ENCODE data around the gene PALLD.

PALLD gene

DNA sequence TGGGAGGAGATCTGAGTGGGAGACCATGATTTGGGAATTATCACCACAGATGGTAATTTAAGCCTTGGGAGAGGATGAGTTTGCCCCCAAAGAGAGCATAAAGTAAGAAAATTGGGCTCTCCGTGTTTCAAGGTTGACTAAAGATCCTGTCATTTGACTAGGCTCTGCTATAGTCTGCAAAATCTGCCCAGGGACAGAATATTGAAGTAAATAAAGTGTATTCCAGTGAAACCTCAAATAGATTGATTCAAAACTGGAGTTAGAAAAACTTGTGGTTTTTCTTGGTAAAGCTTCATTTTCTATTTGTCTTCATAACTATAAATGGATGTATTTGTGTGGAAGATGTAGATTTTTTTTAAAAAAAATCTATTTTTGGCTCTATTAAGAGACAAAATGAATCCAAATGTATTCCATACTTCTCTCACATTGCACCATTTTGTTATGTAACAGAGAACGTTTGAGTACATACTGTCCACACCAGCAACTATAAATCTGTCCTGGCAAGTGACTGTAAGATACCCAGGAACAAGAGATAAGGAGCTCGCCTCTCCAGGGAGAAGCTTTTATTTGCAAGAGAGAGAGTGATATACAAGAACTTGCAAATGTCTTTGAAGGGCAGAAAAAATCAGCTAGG, 343.0 kb downstream of the PALLD start:
- no peak for ATAC-seq (ENCODE audit: low read depth)
- H3K9me3 ChIP-seq (ENCODE audit: severe bottlenecking) = no peaks in the 10 kb centered on the region
- H3K27ac ChIP-seq (ENCODE audit: poor library complexity, severe bottlenecking) = peak overlapping the region; percentile 79

DNA sequence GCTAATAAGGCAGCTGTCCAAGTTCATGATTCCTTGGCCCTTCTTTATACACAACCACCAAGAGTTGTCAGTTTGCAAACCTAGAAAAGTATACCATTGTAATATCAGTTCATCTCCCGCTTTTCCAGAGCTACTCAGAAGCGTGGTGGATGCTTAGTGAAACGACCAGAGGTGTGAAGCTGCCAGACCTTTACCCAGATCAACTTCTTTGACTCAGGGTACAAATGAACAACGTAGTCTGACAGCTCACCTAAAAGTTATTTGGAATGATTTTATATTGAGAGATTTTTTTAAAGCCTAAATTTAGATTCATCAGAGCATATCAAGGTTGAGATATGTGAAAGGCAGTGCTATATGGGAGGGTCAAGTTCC, 343.5 kb downstream of the PALLD start:
- peaks cover 77% of the 10 kb centered on the region for H3K36me3 ChIP-seq (ENCODE audit: low read depth)
- no peak for DNase-seq (ENCODE audit: low spot score)
- peaks cover 59% of the 10 kb centered on the region for H3K4me1 ChIP-seq (ENCODE audit: insufficient read depth, poor library complexity, severe bottlenecking)

More for the DNA sequence above, 343.0 kb downstream of the PALLD start:
- H3K27me3 ChIP-seq (ENCODE audit: insufficient read depth, poor library complexity, severe bottlenecking) = no peaks in the 10 kb centered on the region
- no peak overlapping the region for H3K4me3 ChIP-seq (ENCODE audit: severe bottlenecking)
- peaks cover 64% of the 10 kb centered on the region for H3K4me1 ChIP-seq (ENCODE audit: insufficient read depth, poor library complexity, severe bottlenecking)
- TF ChIP-seq, protein P1, sequence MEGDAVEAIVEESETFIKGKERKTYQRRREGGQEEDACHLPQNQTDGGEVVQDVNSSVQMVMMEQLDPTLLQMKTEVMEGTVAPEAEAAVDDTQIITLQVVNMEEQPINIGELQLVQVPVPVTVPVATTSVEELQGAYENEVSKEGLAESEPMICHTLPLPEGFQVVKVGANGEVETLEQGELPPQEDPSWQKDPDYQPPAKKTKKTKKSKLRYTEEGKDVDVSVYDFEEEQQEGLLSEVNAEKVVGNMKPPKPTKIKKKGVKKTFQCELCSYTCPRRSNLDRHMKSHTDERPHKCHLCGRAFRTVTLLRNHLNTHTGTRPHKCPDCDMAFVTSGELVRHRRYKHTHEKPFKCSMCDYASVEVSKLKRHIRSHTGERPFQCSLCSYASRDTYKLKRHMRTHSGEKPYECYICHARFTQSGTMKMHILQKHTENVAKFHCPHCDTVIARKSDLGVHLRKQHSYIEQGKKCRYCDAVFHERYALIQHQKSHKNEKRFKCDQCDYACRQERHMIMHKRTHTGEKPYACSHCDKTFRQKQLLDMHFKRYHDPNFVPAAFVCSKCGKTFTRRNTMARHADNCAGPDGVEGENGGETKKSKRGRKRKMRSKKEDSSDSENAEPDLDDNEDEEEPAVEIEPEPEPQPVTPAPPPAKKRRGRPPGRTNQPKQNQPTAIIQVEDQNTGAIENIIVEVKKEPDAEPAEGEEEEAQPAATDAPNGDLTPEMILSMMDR (IDR thresholded peaks at IDR 0.05; ENCODE audit: poor library complexity, severe bottlenecking) = no peak
- no peak for DNase-seq (ENCODE audit: low spot score)
- H3K36me3 ChIP-seq (ENCODE audit: low read depth) = peaks cover 77% of the 10 kb centered on the region

DNA sequence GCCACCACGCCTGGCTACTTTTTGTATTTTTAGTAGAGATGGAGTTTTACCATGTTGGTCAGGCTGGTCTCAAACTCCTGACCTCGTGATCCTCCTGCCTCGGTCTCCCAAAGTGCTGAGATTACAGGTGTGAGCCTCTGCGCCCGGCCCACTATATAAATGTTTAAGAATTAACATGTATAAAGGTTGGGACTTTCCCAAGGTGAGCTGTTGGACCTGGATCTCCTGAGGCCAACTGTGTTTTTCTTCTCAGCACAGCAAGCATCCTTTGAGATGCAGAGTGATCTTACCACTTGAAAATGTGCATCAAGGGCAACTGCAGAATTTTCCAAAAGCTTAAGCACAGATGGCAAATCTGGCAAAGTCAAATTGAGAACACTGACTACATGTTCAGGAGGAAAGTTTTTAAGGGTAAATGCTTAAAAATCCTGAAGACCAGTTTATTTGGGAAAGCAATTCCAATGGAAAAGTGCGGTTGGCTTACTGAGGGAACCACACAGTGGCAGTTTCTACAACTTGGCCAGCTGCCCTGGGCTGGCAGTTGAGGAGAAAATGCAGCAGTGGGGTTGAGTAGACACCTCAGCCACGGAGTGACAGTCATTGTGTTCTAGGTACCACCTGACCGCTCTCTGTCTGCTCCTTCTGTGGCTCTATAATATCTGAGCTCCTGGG, 344.3 kb downstream of the PALLD start:
- no peak overlapping the region for H3K4me3 ChIP-seq (ENCODE audit: severe bottlenecking)
- H3K4me1 ChIP-seq (ENCODE audit: insufficient read depth, poor library complexity, severe bottlenecking) = peaks cover 65% of the 10 kb centered on the region
- peaks cover 78% of the 10 kb centered on the region for H3K36me3 ChIP-seq (ENCODE audit: low read depth)
- H3K27me3 ChIP-seq (ENCODE audit: insufficient read depth, poor library complexity, severe bottlenecking) = no peaks in the 10 kb centered on the region
- TF ChIP-seq, protein P1 (IDR thresholded peaks at IDR 0.05; ENCODE audit: poor library complexity, severe bottlenecking) = no peak
- DNase-seq (ENCODE audit: low spot score) (no peak), ATAC-seq (ENCODE audit: low read depth) (no peak)
- H3K9me3 ChIP-seq (ENCODE audit: severe bottlenecking) = no peaks in the 10 kb centered on the region
- H3K27ac ChIP-seq (ENCODE audit: poor library complexity, severe bottlenecking) = peak overlapping the region; percentile 79

More for the DNA sequence above, 343.5 kb downstream of the PALLD start:
- Histone ChIP-seq H3K27me3 (ENCODE audit: insufficient read depth, poor library complexity, severe bottlenecking) (no peaks in the 10 kb centered on the region), H3K4me3 (ENCODE audit: severe bottlenecking) (no peak overlapping the region), H3K9me3 (ENCODE audit: severe bottlenecking) (no peaks in the 10 kb centered on the region), H3K27ac (ENCODE audit: poor library complexity, severe bottlenecking) (peak overlapping the region; percentile 79)
- ATAC-seq (ENCODE audit: low read depth) = peak; percentile 19; the same call in 1 of the 3 replicates
- TF ChIP-seq, protein P1 (IDR thresholded peaks at IDR 0.05; ENCODE audit: poor library complexity, severe bottlenecking) = no peak

DNA sequence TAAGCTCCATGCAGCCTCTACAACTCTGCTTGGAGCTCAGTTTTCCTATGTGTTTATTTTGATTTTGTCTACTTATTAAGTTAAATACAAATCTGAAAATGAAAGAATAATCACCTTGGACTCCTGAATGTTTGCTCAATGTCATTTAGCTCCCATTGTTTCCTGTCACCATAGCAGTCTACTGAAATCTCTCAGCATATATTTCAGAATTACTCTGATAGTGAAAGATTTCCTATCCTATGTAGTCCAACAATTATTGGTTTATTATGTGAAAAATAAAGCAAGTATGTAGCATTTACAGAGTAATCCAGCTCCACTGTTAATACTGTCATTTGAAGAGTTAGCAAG, 344.8 kb downstream of the PALLD start:
- ATAC-seq (ENCODE audit: low read depth) = no peak
- no peak overlapping the region for H3K4me3 ChIP-seq (ENCODE audit: severe bottlenecking)
- H3K27ac ChIP-seq (ENCODE audit: poor library complexity, severe bottlenecking) = peak overlapping the region; percentile 79
- peaks cover 80% of the 10 kb centered on the region for H3K36me3 ChIP-seq (ENCODE audit: low read depth)
- H3K4me1 ChIP-seq (ENCODE audit: insufficient read depth, poor library complexity, severe bottlenecking) = peaks cover 67% of the 10 kb centered on the region
- no peaks in the 10 kb centered on the region for H3K27me3 ChIP-seq (ENCODE audit: insufficient read depth, poor library complexity, severe bottlenecking)
- H3K9me3 ChIP-seq (ENCODE audit: severe bottlenecking) = no peaks in the 10 kb centered on the region
- TF ChIP-seq, protein P1 (IDR thresholded peaks at IDR 0.05; ENCODE audit: poor library complexity, severe bottlenecking) = no peak
- no peak for DNase-seq (ENCODE audit: low spot score)

DNA sequence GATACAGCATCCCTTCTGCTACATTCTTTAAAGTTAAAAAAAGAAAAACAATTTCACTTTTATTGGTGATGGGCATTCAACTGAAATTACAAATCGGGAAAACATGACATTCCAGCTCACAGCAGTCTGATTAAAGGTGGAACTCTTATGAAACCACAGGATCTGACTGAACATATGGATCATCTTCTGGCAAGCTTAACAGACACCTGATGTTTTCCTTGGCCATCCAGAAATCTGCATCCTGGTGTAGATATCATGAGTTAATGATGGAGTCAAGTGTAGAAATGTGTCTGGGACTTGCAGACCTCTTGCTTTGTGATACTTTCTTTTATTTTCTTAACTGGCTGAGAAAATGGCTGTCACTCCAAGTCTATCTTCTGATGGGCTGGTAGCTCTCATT, 345.3 kb downstream of the PALLD start:
- 0 out of 3 replicates have a peak, but pooled peaks have one; percentile 13 for ATAC-seq (ENCODE audit: low read depth)
- TF ChIP-seq, protein P1 (IDR thresholded peaks at IDR 0.05; ENCODE audit: poor library complexity, severe bottlenecking) = no peak
- Histone ChIP-seq H3K27me3 (ENCODE audit: insufficient read depth, poor library complexity, severe bottlenecking) (no peaks in the 10 kb centered on the region), H3K4me1 (ENCODE audit: insufficient read depth, poor library complexity, severe bottlenecking) (peaks cover 70% of the 10 kb centered on the region), H3K36me3 (ENCODE audit: low read depth) (peaks cover 75% of the 10 kb centered on the region), H3K9me3 (ENCODE audit: severe bottlenecking) (no peaks in the 10 kb centered on the region), H3K4me3 (ENCODE audit: severe bottlenecking) (no peak overlapping the region), H3K27ac (ENCODE audit: poor library complexity, severe bottlenecking) (peak overlapping the region; percentile 79)
- DNase-seq (ENCODE audit: low spot score) = no peak

All from RWPE2 (cell line).